H9 (cell line): ENCODE measurements around the gene EDN1. TPM values are rescaled to one million over a fixed set of nuclear protein-coding genes. Genes with fewer than 3 reads are reported as not detected.

Experiments used
- DNase-seq: peaks from one replicate; pipeline ENCODE4 v3.0.0-alpha.2; 2017
- H2AFZ ChIP-seq: one replicate; pipeline ENCODE4 v1.6.1; 2013; ENCODE audit warnings: mild to moderate bottlenecking, low read length, control low read depth, moderate library complexity
- H2AK5ac ChIP-seq: 2 replicates; pipeline ENCODE4 v1.6.1; 2013; ENCODE audit warnings: low read length, control low read depth, mixed read lengths; ENCODE audit not compliant: insufficient read length
- H2BK120ac ChIP-seq: one replicate; pipeline ENCODE4 v1.6.1; 2013; ENCODE audit warnings: low read depth, mild to moderate bottlenecking, low read length, control low read depth, inconsistent platforms; ENCODE audit not compliant: poor library complexity, severe bottlenecking
- H2BK12ac ChIP-seq: 2 replicates; pipeline ENCODE4 v1.6.1; 2013; ENCODE audit warnings: low read length, control low read depth, mixed read lengths, low read depth; ENCODE audit not compliant: insufficient read length
- H2BK15ac ChIP-seq: 2 replicates; pipeline ENCODE4 v1.6.1; 2013; ENCODE audit warnings: low read depth, low read length, control low read depth
- H2BK20ac ChIP-seq: one replicate; pipeline ENCODE4 v1.6.1; 2013; ENCODE audit warnings: low read depth, mild to moderate bottlenecking, low read length, control low read depth, inconsistent platforms; ENCODE audit not compliant: poor library complexity, severe bottlenecking
- H2BK5ac ChIP-seq: 2 replicates; pipeline ENCODE4 v1.6.1; 2013; ENCODE audit warnings: low read length, control low read depth, mixed read lengths; ENCODE audit not compliant: insufficient read length
- H3K14ac ChIP-seq: 2 replicates; pipeline ENCODE4 v1.6.1; 2013; ENCODE audit warnings: low read length, control low read depth; ENCODE audit not compliant: insufficient read depth
- H3K18ac ChIP-seq: 2 replicates; pipeline ENCODE4 v1.6.1; 2013; ENCODE audit warnings: low read depth, mild to moderate bottlenecking, mixed read lengths, low read length, control low read depth; ENCODE audit not compliant: insufficient read length
- H3K23ac ChIP-seq: 2 replicates; pipeline ENCODE4 v1.6.1; 2013; ENCODE audit warnings: low read length, control low read depth, mixed read lengths, low read depth; ENCODE audit not compliant: insufficient read length
- H3K23me2 ChIP-seq: 2 replicates; pipeline ENCODE4 v1.6.1; 2013; ENCODE audit warnings: low read depth, mild to moderate bottlenecking, mixed read lengths, low read length, control low read depth; ENCODE audit not compliant: insufficient read length, poor library complexity, severe bottlenecking
- H3K27ac ChIP-seq: 2 replicates; pipeline ENCODE4 v1.5.1; 2013; ENCODE audit warnings: low read length, control low read depth, mixed read lengths, low read depth; ENCODE audit not compliant: insufficient read length
- H3K27me3 ChIP-seq: 2 replicates; pipeline ENCODE4 v1.6.1; 2013; ENCODE audit warnings: low read length, control low read depth, inconsistent platforms; ENCODE audit not compliant: insufficient read depth
- H3K4ac ChIP-seq: 2 replicates; pipeline ENCODE4 v1.6.1; 2013; ENCODE audit warnings: low read depth, mild to moderate bottlenecking, control low read depth, inconsistent platforms, low read length, moderate library complexity
- H3K4me1 ChIP-seq: 2 replicates; pipeline ENCODE4 v1.6.1; 2013; ENCODE audit warnings: low read length, control low read depth, inconsistent platforms; ENCODE audit not compliant: insufficient read depth
- H3K4me2 ChIP-seq: 2 replicates; pipeline ENCODE4 v1.6.1; 2013; ENCODE audit warnings: low read length, control low read depth, mixed read lengths; ENCODE audit not compliant: insufficient read length, insufficient read depth
- H3K56ac ChIP-seq: 2 replicates; pipeline ENCODE4 v1.6.1; 2013; ENCODE audit warnings: low read depth, mild to moderate bottlenecking, mixed read lengths, low read length, control low read depth; ENCODE audit not compliant: insufficient read length
- H3K79me1 ChIP-seq: 2 replicates; pipeline ENCODE4 v1.6.1; 2013; ENCODE audit warnings: low read depth, mild to moderate bottlenecking, moderate library complexity, low read length, control low read depth, inconsistent platforms; ENCODE audit not compliant: insufficient read depth, poor library complexity, severe bottlenecking
- H3K79me2 ChIP-seq: 2 replicates; pipeline ENCODE4 v1.6.1; 2013; ENCODE audit warnings: low read length, control low read depth, inconsistent platforms; ENCODE audit not compliant: insufficient read depth
- H3K9ac ChIP-seq: 2 replicates; pipeline ENCODE4 v1.6.1; 2013; ENCODE audit warnings: low read length, control low read depth, mixed read lengths; ENCODE audit not compliant: insufficient read length; ENCODE audit errors: extremely low read depth
- H3K9me3 ChIP-seq: one replicate; pipeline ENCODE4 v1.6.1; 2013; ENCODE audit warnings: low read depth, low read length, inconsistent platforms; ENCODE audit not compliant: control insufficient read depth
- H3T11ph ChIP-seq: one replicate; pipeline ENCODE4 v1.6.1; 2013; ENCODE audit warnings: mild to moderate bottlenecking, low read length, control low read depth, inconsistent platforms
- H4K20me1 ChIP-seq: one replicate; pipeline ENCODE4 v1.6.1; 2013; ENCODE audit not compliant: control insufficient read depth, insufficient read length, insufficient read depth
- H4K5ac ChIP-seq: 2 replicates; pipeline ENCODE4 v1.6.1; 2013; ENCODE audit warnings: low read depth, mild to moderate bottlenecking, mixed read lengths, low read length, control low read depth; ENCODE audit not compliant: insufficient read length
- H4K8ac ChIP-seq: replicated peaks from 2 replicates; pipeline ENCODE4 v1.6.1; 2013; ENCODE audit warnings: low read length, control low read depth, mixed read lengths, low read depth; ENCODE audit not compliant: insufficient read length
- H4K91ac ChIP-seq: 2 replicates; pipeline ENCODE4 v1.6.1; 2013; ENCODE audit warnings: low read depth, mild to moderate bottlenecking, moderate library complexity, mixed read lengths, low read length, control low read depth; ENCODE audit not compliant: insufficient read length
- H3K27ac Mint-ChIP-seq, 3 experiments: 2 replicates in 2 of 3; 3 replicates in 1 of 3; pipeline ENCODE4 v1.8.0; 2020 to 2021; ENCODE audit warnings: mixed read lengths in 3 of 3, mild to moderate bottlenecking in 1 of 3, moderate library complexity in 1 of 3
- H3K27me3 Mint-ChIP-seq: 2 replicates; pipeline ENCODE4 v1.8.0; 2021; ENCODE audit warnings: low read depth, mild to moderate bottlenecking, moderate library complexity, mixed read lengths
- H3K36me3 Mint-ChIP-seq, 3 experiments: 2 replicates in 2 of 3; 3 replicates in 1 of 3; pipeline ENCODE4 v1.8.0; 2020 to 2021; ENCODE audit warnings: low read depth in 3 of 3, mixed read lengths in 3 of 3; ENCODE audit not compliant: insufficient read depth in 1 of 3
- H3K4me1 Mint-ChIP-seq, 2 experiments: 2 replicates each; pipeline ENCODE4 v1.8.0; 2020; ENCODE audit warnings: mixed read lengths in 2 of 2
- H3K4me3 Mint-ChIP-seq, 2 experiments: 2 replicates in 1 of 2; 3 replicates in 1 of 2; pipeline ENCODE4 v1.8.0; 2020 to 2021; ENCODE audit warnings: mild to moderate bottlenecking in 2 of 2, mixed read lengths in 2 of 2, moderate library complexity in 1 of 2
- H3K9me3 Mint-ChIP-seq, 2 experiments: 2 replicates in 1 of 2; 3 replicates in 1 of 2; pipeline ENCODE4 v1.8.0; 2020; ENCODE audit warnings: mild to moderate bottlenecking in 2 of 2, mixed read lengths in 2 of 2, moderate library complexity in 1 of 2
- CTCF ChIP-seq: fragments of 200-600 bp; sonication (generic); conservative IDR thresholded peaks from 3 replicates; pipeline ENCODE4 v1.8.0; 2021; ENCODE audit warnings: antibody characterized with exemption, mild to moderate bottlenecking
- WGBS: extraction: QIAGEN DNeasy Blood & Tissue Kit; methylation state at CpG from one replicate; pipeline ENCODE4 v1.1.7; 2013; ENCODE audit warnings: missing lambda C conversion rate, low lambda C conversion rate, mixed read lengths; ENCODE audit not compliant: insufficient read length; ENCODE audit errors: extremely low coverage; 5-methylcytosine and 5-hydroxymethylcytosine counted together
- total RNA-seq: library from RNA; stranded (reverse); gene quantifications from 2 replicates; pipeline ENCODE4 v1.2.1, GENCODE V29; 2021

The EDN1 gene
- total RNA-seq, 1 experiment from 2014 or later, result 2.1 TPM

GRCh38 chr6:12315292-12316081, 25.3 kb downstream of the EDN1 start:
- H3K4me3 Mint-ChIP-seq, result no peak overlapping the region

More at GRCh38 chr6:12315292-12316081, 25.3 kb downstream of the EDN1 start:
- H3K79me2 ChIP-seq, result no peaks in the 10 kb centered on the region
- H3K56ac ChIP-seq, result no peak overlapping the region
- no peak overlapping the region for H3K27ac Mint-ChIP-seq
- TF ChIP-seq CTCF, result no peak
- H3K4me1 ChIP-seq, result no peaks in the 10 kb centered on the region
- no peaks in the 10 kb centered on the region for H4K20me1 ChIP-seq
- H3K79me1 ChIP-seq, result no peaks in the 10 kb centered on the region
- H2BK120ac ChIP-seq, result no peak overlapping the region
- H4K5ac ChIP-seq, result no peak overlapping the region
- peaks cover 6 to 23% (median 14%) of the 10 kb centered on the region in 3 experiments; a peak in 6 of 7 replicates for H3K36me3 Mint-ChIP-seq
- H3K4me1 Mint-ChIP-seq, result peaks cover 0 to 5% of the 10 kb centered on the region in 2 experiments; a peak in 2 of 4 replicates
- peaks cover 17 to 20% of the 10 kb centered on the region in 2 experiments for H3K9me3 Mint-ChIP-seq
- no peaks in the 10 kb centered on the region for H3K9me3 ChIP-seq
- H3K27me3 ChIP-seq, result no peaks in the 10 kb centered on the region
- no peak overlapping the region for H3K18ac ChIP-seq
- H4K8ac ChIP-seq, result no peak overlapping the region
- no peak overlapping the region for H2AFZ ChIP-seq
- no peak overlapping the region for H4K91ac ChIP-seq
- no CpG with 5 or more reads among the region's 5 CpGs for WGBS
- no peak overlapping the region for H2BK15ac ChIP-seq
- no peak overlapping the region for H3K4me2 ChIP-seq
- H2BK12ac ChIP-seq, result no peak overlapping the region
- H2BK5ac ChIP-seq, result no peak overlapping the region
- no peak overlapping the region for H3T11ph ChIP-seq
- no peak overlapping the region for H3K23ac ChIP-seq
- H2AK5ac ChIP-seq, result no peak overlapping the region
- H2BK20ac ChIP-seq, result no peak overlapping the region
- H3K4ac ChIP-seq, result no peak overlapping the region
- no peak overlapping the region for H3K14ac ChIP-seq
- H3K27ac ChIP-seq, result no peak overlapping the region
- H3K23me2 ChIP-seq, result no peaks in the 10 kb centered on the region
- H3K27me3 Mint-ChIP-seq, result peaks cover 2% of the 10 kb centered on the region
- no peak for DNase-seq
- H3K9ac ChIP-seq, result no peak overlapping the region
